RWPE1 (cell line): ENCODE measurements around the gene CCDC43.
"Not testable (repeated sequence)": the region's sequence is repeated elsewhere in the genome, so short reads cannot be mapped to it uniquely, and the experiment has no call there.

Experiments
- CTCF ChIA-PET: fragments of 350-600 bp; sonication (Branson Sonifier 250); formaldehyde crosslinking; extraction: SDS; loops from one replicate; lab custom pipeline; 2021; lab: Yijun Ruan, JAX
- POLR2A ChIA-PET: fragments of 400-600 bp; formaldehyde crosslinking; extraction: SDS; loops from one replicate; lab custom pipeline; 2020; ENCODE audit warnings: antibody characterized with exemption; ENCODE audit not compliant: low non-redundant PET; lab: Yijun Ruan, JAX
- DNase-seq: peaks from one replicate; pipeline ENCODE4 v3.0.0; 2012; ENCODE audit warnings: low spot score
- H3K27ac ChIP-seq: fragments of 450-650 bp; 2 replicates; pipeline ENCODE4 v1.5.1; 2017
- CTCF ChIP-seq: fragments of 450-650 bp; conservative IDR thresholded peaks from 2 replicates; pipeline ENCODE4 v1.5.1; 2017; ENCODE audit warnings: low read depth, mild to moderate bottlenecking

The CCDC43 gene

DNA sequence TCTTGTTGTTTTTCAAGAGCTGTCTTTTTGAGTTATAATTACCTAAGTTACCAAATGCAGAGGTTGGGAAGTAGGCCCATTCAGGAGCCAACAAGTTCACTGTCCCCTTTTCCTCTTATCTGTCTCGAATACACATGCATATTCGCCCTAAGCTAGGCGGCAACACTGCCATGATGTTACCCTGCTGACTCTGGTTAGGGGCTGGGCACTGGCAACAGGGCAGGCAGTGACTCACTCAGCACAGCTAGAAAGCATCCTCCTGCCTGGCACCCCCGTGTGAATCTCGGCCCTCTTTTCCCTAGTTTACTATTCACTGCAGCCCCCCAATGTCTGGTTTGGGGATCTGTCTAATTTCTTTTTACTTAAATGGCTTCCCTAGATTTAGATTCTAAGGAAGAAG is 32.7 kb upstream of the CCDC43 start:
- ChIA-PET POLR2A (no interaction called here), CTCF (no interaction called here)
- TF ChIP-seq CTCF: no peak
- no peak overlapping the region for H3K27ac ChIP-seq
- no peak for DNase-seq

GRCh38 chr17:44719444-44719843 is 29.9 kb upstream of the CCDC43 start:
- TF ChIP-seq CTCF: no peak
- H3K27ac ChIP-seq: no peak overlapping the region
- ChIA-PET POLR2A (no interaction called here), CTCF (no interaction called here)
- no peak for DNase-seq

DNA sequence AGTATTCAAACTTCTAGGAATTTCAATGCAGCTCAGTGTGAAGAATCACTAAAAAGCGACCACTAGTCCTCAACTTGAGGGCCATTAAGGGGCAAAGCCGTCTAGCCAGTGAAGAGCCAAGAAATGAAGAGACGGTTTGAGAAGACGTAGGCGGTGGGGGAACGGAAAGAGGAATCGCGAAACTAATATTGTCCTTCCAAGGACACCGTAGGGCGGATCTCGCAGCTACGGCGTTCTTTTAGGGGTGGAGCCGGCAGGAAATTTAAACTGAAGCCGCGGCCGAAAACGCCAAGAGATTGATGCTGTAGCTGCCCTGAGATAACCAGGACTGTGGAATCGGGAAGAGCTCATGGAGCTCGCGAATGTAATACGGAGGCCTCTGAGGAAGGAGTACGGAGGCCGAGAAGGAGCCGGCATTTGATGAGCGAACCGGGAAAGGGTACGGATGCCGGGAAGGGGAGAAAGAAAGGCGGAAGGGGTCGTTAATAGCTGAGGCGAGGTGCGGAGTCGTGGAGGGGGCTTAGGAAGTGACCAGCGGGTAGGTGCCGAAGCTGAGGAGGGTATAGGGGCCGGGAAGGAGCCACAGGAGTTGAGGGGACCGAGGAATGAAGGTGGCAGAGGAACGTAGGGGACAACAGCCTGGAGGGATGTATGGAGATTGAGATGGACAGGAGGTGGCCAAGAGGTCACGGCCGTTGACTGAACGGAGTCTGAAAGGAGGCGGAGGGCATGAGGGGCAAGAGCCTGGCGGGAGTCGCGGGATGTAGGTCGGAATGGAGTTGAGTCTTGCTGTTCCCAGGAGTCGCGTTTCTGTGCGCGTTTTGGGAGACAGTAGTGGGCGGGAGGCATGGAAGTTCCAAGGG is 19.1 kb upstream of the CCDC43 start, which contains the start of gene DBF4B:
DBF4B (plus strand) TSS at position 265 of the 863 bp plus-strand sequence; CDS start at position 421, 156 bp downstream.
- POLR2A ChIA-PET: interaction anchor here (0.6 kb wide), 1 partner anchor 315 kb away, joined by 3 read pairs; no protein-coding TSS in a partner anchor
- CTCF ChIA-PET: no interaction called here
- H3K27ac ChIP-seq: peak within 1 kb of the TSS; percentile 85

DNA sequence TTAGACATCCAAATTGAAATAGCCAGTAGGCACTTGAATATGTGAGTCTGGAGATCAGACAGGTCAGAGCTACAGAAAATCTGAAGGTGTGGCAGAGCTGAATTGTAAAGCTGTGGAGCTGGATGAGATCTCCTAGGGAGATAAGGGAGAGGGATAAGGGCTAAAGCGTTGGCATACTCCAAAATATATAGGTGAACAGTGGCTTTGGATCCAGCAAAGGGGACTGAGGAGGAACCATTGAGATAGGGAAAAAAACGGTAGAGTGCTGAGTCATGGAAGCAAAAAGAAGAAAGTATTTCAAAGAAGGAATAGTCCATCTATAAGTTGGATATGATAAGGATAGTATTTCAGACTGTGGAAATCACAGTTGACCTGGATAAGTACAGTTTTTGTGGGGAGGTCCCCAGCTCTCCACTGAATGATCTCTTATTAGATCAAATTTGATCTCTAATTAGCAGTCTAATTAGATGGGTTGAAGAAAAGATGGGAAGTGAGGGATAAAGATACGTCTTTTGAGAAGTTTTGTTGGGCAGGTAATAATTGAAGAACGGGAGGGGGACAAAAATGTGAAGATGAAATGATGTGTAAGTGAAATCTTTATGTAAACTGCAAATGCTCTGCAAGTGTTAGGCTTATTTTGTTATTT is 18.3 kb upstream of the CCDC43 start:
- CTCF ChIA-PET: interaction anchor here (1.5 kb wide), 1 partner anchor 17 kb away, joined by 4 read pairs; no protein-coding TSS in a partner anchor
- TF ChIP-seq CTCF: no peak
- no peak for DNase-seq
- POLR2A ChIA-PET: interaction anchor here (0.6 kb wide), 1 partner anchor 314 kb away, joined by 3 read pairs; no protein-coding TSS in a partner anchor
- peak overlapping the region; percentile 85 for H3K27ac ChIP-seq

More for the DNA sequence above, 19.1 kb upstream of the CCDC43 start, which contains the start of gene DBF4B:
- TF ChIP-seq CTCF: no peak
- DNase-seq: peak; percentile 93

GRCh38 chr17:44700288-44700687 is 10.7 kb upstream of the CCDC43 start:
- CTCF ChIA-PET: interaction anchor here (0.6 kb wide), 1 partner anchor 30 kb away, joined by 7 read pairs; no protein-coding TSS in a partner anchor
- H3K27ac ChIP-seq, DNase-seq, POLR2A ChIA-PET: not testable (repeated sequence)

DNA sequence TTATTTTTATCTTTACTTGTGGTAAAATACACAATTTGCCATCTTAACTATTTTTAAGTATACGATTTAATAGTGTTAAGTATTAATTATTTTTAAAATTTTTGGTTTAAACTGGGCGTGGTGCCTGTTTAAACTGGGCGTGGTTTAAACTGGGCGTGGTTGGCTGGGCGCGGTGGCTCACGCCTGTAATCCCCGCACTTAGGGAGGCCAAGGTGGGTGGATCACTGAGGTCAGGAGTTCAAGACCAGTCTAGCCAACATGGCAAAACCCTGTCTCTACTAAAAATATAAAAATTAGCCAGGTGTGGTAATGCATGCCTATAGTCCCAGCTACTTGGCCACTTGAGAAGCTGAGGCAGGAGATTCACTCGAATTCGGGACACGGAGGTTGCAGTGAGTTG is 4.0 kb upstream of the CCDC43 start:
- no peak overlapping the region for H3K27ac ChIP-seq
- TF ChIP-seq CTCF: no peak
- POLR2A ChIA-PET: no interaction called here
- CTCF ChIA-PET: no interaction called here
- DNase-seq: no peak
